Measurements from ENCODE around the gene DECR2. TPM values are rescaled to one million over a fixed set of nuclear protein-coding genes. Genes with fewer than 3 reads are reported as not detected.
"Not testable (repeated sequence)": the region's sequence is repeated elsewhere in the genome, so short reads cannot be mapped to it uniquely, and the experiment has no call there.

The DECR2 gene
- total RNA-seq, 1 experiment from 2014 or later = 6.6 TPM

DNA sequence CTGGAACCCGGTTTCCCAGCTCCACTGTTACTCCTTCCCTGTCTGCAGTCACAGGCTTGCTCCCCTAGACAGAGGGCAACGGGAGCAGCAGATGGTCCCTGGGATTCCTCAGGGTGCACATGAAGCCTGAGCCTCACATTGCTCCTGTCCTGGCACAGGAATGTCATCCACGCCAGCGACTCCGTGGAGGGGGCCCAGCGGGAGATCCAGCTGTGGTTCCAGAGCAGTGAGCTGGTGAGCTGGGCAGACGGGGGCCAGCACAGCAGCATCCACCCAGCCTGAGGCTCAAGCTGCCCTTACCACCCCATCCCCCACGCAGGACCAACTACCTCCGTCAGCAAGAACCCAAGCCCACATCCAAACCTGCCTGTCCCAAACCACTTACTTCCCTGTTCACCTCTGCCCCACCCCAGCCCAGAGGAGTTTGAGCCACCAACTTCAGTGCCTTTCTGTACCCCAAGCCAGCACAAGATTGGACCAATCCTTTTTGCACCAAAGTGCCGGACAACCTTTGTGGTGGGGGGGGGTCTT is 1.6 kb upstream of the DECR2 start:
- DNase-seq (ENCODE audit: low read depth) = no peak

DNA sequence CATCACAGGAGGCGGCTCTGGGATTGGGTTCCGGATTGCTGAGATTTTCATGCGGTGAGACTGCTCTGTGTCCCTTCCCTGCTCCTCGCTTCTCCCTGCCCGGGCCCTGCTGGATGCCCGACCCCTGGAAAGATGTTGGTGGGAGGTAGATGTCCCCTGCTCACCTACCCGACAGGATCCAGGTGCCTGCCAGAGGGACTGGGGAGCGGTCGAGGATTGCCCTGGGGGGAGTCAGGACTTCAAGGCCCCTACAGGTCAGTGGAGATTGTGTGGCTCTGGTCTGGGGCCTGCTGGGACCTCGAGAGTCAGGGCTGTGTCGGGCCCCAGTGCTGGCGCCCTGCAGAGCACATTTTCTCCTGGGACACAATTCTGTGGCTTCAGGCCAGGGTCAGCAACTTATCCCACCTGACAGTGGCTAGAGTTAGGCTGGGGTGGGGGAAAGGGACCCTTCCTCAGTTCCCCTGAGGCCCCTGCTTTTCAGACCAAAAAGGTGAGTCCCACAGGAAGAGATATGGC is 3.3 kb downstream of the DECR2 start:
- DNase-seq (ENCODE audit: low read depth) = no peak

DNA sequence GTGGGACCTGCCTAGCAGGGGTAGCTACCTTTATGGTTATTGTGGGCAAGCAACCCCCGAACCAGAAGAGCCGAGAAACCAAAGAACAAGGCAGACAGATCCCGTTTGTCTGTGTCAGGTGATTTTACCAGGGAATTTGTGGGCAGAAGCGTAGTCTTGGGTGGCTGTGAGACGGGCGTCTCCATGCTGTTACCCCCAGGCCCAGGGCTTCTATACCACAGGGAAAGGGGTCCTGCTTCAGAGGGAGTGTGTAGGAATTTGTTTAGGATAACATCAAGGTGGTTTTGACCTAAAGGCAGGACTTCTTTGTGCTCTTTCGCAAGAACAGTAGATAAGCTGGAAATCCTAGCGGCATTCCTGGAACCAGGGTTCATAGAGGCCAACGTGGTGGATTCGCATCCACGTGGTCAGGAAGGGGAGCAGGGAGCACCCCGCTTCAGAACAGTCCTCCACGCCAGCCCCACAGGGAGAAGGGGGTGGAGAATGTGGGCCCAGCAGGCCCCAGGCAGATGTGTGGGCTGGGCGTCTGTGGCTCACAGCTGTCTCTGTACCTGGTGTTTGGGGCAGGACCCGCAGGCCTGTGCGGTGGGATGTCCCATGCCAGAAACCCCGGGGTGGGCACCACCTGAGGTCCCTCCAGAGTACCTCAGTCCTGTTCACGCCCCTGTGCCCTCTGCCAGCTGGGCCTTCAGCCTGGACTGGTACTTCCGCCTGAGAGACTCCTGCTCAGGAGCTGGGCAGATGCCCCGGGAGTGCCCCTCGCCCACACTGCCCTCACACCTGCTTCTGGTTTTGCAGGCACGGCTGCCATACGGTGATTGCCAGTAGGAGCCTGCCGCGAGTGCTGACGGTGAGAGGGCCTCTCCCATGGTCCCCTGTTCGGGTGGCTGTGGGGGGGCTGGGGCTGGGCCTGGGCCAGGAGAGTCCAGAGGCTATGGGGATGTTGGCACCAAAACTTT is 4.1 kb downstream of the DECR2 start:
- DNase-seq (ENCODE audit: low read depth) = no peak

DNA sequence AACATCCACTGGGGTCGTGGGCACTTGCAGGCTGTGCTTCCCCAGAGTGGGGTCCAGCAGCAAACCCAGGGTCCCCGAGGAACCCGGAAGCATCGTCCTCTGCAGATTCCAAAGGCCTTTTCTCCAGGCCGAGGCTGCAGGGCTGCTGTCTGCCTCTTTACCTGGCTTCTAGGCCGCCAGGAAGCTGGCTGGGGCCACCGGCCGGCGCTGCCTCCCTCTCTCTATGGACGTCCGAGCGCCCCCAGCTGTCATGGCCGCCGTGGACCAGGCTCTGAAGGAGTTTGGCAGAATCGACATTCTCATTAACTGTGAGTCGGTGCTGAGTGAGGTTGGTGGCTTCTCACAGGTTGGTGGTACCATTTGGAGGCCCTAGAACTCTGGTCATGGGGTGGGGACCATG is 5.6 kb downstream of the DECR2 start:
- no peak for DNase-seq (ENCODE audit: low read depth)

DNA sequence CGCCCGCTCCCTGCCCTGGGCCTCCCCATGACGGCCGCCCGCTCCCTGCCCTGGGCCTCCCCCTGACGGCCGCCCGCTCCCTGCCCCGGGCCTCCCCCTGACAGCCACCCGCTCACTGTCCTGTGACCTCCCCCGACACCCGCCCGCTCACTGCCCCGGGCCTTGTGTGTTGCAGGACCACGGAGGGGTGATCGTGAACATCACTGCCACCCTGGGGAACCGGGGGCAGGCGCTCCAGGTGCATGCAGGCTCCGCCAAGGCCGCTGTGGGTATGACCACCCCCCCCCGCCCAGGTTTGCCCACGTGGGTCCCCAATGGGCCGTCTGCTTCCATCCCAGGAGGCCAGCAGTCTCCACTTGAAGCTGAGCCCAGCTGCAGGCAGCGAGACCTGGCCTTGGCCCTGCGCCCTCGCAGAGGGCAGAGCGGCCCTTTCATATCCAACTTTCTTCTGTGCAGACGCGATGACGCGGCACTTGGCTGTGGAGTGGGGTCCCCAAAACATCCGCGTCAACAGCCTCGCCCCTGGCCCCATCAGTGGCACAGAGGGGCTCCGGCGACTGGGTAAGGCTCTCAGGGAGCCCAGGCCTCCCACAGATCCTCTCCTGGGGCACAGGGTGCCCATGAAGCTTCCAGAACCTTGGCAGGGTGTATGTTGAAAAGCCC is 9.0 kb downstream of the DECR2 start:
- no peak for DNase-seq (ENCODE audit: low read depth)

DNA sequence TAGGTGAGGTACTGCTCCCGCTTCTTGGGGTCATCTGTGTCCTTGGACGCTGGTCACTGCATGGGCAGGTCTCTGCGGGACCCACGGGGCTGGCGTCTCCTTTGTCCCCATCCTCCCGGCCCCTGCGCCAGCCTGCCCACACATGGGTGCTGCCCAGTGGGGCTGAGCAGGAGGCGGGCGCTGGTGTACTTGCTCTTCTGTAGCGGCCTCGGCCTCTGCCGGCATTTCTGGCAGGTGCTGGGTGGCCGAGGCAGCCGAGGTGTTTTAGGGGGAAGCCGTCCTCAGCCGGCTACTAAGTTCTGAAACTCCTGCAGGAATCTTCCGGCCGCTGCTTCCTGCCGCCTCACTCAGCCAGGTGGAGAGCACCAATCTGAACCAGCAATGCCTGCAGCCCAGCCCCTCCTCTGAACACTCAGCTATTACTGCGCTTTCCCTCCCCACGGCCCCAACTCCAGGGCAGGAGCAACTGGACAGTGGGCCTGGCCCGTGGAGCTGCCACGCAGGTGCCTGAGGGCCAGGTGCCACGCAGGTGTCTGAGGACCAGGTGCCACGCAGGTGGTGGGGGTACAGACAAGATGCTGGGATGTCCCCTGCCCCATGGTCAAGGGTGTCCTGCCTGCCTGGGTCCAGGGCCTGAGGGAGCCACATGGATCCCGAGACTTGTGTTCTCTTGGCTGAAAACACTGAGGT is 10.0 kb downstream of the DECR2 start:
- DNase-seq (ENCODE audit: low read depth) = no peak

DNA sequence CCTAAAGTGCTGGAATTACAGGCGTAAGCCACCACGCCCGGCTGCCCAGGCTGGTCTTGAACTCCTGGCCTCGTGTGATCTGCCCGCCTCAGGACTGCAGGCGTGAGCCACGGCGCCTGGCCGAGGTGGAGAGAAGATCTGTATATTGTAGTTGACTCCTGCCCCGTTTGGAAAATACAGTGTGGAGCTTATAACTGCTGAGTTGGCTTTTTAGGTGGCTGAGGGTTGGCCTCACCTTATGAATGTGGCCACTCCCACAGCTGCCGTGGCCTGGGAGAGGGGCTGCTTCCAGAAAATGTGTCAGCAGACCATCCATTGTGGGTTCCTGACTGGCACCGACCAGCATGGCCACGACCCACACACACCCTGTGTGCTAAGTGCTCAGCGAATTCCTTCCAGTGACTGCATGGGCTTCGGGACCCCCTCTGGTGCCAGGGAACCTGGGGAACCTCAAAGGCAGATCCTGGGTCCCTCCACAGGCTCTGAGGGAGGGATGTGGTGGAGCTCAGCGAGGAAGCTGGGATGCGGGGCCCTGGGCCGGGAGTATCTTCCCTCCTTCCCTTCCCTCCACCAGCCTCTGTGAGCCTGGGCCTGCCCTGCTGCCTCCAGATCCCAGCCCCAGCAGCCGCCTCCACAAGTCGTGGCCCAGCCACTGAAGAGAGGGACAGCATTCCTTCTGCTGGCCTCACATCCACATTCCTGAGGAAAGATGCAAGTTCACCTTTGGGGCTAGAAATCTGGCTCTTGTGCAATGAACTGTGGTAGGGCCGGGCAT is 12.9 kb downstream of the DECR2 start:
- peak; percentile 35 for DNase-seq (ENCODE audit: low read depth)

DNA sequence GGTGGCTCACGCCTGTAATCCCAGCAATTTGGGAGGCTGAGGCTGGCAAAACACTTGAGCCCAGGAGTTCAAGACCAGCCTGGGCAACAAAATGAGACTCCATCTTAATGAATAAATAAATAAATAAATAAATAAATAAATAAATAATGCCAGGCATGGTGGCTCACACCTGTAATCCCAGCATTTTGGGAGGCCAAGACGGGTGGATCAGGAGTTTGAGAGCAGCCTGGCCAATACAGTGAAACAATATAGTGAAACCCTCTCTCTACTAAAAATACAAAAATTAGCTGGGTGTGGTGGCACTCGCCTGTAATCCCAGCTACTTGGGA is 13.4 kb downstream of the DECR2 start:
- DNase-seq (ENCODE audit: low read depth) = not testable (repeated sequence)

DNA sequence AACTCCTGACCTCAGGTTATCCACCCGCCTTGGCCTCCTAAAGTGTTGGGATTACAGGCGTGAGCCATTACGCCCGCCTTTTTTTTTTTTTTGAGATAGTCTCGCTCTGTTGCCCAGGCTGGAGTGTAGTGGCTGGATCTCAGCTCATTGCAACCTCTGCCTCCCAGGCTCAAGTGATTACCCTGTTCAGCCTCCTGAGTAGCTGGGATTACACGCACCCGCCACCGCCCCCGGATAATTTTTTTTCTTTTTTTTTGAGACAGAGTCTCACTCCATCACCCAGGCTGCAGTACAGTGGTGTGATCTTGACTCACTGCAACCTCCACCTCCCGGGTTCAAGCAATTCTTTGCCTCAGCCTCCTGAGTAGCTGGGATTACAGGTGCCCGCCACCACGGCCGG is 20.5 kb downstream of the DECR2 start:
- DNase-seq (ENCODE audit: low read depth) = not testable (repeated sequence)

DNA sequence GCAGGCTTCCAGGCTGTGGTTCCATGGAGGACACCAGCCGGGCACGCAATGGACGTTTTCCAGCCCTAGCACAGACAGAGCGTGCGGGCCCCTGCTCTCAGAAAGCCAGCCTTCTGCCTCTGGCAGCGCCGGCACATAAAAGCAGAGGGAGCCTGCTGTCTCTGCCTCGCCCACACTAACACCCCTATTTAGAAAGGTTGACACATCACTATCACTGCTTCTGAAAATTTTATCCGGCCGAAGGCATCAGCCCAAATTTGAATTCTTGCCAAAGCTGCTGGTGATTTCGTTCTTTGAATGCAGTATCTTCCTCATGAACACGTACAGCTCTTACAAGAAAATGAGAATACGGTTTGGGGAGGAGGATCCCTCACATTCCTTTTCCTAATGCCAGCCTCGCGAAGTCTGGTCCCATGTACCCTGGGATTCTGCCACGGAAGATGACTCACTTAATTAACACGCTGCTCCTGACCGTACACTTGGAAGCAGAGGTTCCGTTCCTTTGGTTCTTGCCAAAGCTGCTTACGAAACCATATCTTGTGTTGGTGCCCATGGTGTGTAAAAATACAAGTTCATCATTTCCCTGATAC is 22.4 kb downstream of the DECR2 start:
- DNase-seq (ENCODE audit: low read depth) = peak; percentile 99

DNA sequence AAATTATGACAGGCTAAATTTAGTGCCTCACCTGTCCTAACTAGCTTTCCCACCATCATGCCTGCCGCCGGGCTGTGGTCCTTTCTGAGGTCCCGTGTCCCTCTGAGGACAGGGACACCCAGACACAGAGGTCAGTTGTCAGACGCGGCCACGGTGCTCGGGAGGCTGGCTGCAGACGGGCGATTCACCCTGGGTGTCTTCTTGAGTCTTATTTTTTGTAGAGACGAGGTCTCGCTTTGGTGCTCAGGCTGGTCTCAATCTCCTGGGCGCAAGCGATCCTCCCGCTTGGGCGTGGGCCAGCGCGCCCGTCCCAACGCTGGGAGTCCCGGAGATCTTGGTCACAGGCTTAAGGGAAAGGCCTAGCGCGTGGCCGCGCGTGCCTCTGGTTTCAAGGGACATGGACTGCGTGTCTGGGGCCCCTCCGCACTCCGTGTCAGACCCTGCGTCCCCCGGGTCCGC is 23.0 kb downstream of the DECR2 start:
- DNase-seq (ENCODE audit: low read depth) = peak; percentile 62

DNA sequence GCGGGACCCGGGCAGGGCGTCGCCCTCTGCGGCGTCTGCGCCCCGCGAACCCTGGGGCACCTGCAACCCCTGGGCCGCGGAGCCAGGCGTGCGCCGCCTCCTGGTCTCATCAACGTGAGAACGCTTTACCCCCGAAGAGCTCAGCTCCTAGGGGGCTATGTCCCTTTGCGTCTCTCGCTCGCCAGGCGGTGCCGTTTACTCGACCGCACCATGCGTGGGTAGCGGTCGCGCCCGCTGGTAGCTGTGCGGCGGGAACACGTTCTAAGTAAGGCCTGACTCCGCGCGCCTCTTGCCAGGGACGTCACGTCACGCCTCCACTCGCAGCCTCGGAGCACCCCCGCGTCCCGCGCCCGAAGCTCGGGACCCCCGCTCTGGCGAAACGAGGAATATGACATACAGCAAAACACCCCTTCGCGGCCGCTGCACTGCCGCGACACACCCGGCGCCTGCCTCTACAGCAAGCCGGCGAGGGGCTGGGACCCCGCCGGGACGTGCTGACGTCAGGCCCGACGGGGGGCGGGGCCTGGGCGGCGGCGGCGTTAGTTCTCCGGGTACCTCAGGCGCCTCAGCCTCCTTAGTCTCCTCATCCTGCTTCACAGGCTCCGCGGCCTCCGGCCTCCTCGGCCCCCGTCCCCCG is 23.5 kb downstream of the DECR2 start, which contains the start of gene RAB11FIP3:
Gene RAB11FIP3, plus strand, starts transcription at position 568 of the 637 bp plus-strand sequence. CDS start 358 bp downstream, outside the sequence.
- DNase-seq (ENCODE audit: low read depth) = peak; percentile 74

DNA sequence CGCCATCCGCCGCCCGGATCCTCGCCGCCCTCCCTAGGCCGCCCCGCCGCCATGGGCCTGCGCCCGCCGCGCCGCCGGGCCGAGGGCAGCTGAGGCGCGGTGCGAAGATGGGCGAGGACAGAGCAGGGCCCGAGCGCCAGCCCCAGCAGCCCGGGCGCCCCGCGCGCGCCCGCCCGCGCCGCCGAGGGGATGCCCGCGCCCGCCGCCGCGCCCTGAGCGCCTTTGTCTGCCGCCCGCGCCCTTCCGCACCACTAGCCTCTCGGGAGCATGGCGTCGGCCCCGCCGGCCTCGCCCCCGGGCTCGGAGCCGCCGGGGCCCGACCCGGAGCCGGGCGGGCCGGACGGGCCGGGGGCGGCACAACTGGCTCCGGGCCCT is 24.0 kb downstream of the DECR2 start:
- no peak for DNase-seq (ENCODE audit: low read depth)

DNA sequence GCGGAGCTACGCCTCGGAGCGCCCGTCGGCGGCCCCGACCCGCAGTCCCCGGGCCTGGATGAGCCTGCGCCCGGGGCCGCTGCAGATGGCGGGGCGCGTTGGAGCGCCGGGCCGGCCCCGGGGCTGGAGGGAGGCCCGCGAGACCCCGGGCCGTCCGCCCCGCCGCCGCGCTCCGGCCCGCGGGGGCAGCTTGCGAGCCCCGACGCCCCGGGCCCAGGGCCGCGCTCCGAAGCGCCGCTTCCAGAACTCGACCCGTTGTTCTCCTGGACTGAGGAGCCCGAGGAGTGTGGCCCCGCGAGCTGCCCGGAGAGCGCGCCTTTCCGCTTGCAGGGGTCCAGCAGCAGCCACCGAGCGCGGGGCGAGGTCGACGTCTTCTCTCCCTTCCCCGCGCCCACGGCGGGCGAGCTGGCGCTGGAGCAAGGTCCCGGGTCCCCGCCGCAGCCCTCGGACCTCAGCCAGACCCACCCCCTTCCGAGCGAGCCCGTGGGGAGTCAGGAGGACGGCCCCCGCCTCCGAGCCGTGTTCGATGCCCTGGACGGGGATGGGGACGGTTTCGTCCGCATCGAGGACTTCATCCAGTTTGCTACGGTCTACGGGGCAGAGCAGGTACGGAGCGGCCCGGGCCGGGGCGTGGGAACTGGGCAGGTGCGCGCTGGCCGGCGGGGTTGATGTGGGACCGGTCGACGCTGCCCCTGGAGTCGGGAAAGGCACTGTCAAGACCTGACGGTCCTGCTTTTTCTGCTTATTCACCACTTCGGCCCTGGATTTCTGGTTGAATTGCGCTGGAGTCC is 24.6 kb downstream of the DECR2 start:
- DNase-seq (ENCODE audit: low read depth) = peak; percentile 17

DNA sequence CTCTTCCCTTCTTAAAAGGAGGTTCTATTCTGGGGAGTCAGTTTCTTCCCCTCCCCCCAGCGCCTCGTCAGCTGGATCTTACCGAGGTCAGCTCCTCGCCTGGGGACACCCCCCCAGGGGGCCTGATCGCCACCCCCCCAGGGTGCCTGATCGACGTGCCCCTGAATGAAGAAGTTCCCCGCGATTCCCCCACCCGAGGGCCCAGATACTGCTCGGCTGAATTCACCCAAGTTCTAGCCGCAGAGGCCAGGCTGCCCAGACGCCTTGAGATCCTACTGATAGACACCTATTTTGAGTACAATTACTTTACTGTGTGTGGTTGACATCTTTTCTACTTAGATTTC is 25.2 kb downstream of the DECR2 start:
- DNase-seq (ENCODE audit: low read depth) = no peak

DNA sequence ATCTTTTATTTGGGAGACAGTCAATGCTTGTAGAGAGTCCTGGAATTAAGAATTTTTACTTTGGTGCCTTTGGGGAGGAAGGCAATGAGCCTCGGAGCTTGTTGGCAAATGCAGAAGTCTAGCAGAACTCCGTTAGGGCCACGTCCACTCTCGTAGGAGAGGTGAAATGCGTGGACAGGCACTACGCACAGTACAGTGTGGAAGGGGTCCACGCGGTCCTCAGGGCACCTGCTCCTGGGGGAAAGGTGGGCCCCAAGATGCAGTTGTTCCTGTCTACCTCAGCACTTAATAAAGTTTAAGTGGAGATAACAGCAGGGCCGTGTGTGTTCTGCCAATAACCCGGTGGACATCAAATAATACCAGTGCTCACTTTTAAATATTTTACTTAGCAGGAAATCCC is 25.6 kb downstream of the DECR2 start:
- no peak for DNase-seq (ENCODE audit: low read depth)

DNA sequence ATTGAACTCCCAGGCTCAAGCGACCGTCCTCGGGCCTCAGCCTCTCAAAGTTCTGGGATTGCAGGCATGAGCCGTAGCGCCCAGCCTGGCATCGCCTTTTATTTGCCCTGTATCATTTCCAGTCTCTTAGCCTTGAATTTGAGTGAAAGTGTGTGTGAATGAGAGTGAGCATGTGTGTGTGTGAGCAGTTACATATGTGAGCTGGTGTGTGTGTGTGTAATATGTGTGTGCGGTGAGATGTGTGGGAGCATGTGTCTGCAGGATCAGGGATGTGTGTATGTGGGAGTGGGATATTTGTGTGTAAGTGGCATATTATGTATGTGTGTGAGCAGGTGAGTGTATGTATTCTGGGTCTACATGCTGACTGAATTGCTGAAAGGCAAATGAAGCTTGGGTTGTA is 29.2 kb downstream of the DECR2 start:
- no peak for DNase-seq (ENCODE audit: low read depth)

DNA sequence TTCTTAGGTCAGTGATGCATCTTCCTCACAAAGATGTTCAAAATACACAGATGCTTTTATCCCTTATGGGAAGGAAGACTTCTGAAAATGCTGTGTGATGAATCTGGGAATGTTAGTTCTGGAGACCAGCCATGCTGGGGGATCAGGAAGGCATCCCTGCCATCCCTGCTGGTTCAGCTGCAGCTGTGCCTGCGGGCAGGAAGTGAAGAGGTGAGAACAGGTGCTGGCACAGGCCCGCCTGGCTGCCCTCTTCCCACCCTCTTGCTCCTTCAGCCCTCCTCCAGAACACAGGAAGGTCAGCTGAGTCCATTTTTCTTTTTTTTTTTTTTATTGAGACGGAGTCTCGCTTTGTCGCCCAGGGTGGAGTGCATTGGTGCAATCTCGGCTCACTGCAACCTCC is 38.9 kb downstream of the DECR2 start:
- no peak for DNase-seq (ENCODE audit: low read depth)

DNA sequence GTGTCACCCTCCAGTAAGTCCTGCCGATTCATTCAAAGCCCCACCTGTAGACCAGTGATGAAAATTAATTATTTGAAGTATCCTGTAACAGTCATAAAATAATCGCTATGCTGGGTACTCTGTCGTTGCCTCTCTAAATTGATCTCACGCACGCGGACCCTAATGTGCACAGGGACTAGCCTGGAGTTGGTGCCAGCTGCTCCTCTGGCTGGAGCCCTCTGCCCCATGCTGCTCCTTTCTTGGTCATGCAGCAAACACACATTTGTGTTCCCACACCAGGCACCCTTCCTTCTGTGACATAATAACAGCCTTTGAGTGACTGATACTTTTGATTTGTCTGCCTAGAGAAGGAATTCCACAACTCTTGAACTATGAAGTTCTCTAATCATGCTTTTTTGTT is 39.8 kb downstream of the DECR2 start:
- DNase-seq (ENCODE audit: low read depth) = no peak

DNA sequence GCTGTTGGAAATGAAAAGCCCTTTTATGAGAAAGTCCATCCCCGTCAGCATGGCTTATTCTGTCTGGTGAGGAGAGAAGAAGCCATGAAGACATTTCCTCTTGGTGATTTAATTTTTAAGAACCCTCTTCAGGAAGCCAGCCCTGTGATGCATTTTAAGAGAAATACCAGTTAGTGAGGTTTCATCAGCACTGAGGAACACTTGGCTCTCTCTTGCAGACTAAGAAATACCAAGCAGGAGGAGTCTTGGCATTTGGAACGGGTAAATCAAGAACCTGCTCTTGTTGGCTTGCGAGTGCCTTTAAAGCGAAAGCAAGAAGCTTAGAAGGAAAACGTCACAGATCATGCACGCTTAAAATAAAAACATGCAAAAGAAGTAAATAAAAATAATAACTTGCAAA is 41.3 kb downstream of the DECR2 start:
- DNase-seq (ENCODE audit: low read depth) = no peak
